Endometrium (tissue), 2 donors: ENCODE results near the gene FHOD3.
A peak's percentile ranks its signal among the peaks of the same experiment; 100 is the strongest.

Source experiments
- FAIRE-seq: peaks from 2 replicates; lab custom pipeline; 2012; peaks lifted over from hg19 to GRCh38; lab: Jason Lieb, UNC
- donor health status: control.
- donor health status: control.

FHOD3 gene

GRCh38 chr18:36595046-36595817, 297.7 kb downstream of the FHOD3 start:
- FAIRE-seq: no peak

DNA sequence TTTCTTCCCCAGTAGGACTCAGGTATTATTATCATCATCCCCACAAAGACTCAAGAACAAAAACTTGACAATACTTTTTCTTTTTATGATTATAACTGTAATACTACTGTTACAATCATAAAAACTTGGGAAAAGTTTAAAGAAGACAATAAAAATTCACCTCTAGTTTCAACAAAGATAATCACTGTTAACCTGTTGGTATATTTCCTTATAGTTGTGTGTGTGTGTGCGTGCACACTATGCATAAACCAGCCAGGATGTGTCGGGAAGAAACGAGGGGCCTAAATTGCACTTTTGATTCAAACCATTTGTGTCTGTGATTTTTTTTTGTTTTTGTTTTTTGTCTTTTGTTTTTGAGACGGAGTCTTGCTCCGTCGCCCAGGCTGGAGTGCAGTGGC, 298.3 kb downstream of the FHOD3 start:
- FAIRE-seq: no peak

GRCh38 chr18:36597636-36598035, 300.1 kb downstream of the FHOD3 start:
- FAIRE-seq: no peak

DNA sequence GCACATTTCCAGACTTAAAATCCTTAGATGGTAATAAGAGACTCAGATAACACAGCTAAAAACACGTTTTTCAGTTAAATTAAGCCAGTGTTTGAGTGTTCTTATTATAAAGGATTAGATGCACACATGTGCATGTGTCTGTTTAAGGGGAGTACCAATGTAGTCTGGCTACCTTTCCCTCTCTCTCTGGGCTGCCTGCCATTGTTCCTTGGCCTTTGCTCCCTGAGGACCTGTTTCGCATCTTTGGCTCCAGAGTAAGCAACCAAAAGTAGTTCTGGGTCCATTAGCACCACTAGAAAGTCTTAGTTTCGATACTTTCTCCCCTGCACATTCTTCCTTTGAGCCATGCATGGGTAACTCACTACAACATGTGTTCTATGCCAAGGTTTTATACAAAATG, 303.0 kb downstream of the FHOD3 start:
- FAIRE-seq: no peak

DNA sequence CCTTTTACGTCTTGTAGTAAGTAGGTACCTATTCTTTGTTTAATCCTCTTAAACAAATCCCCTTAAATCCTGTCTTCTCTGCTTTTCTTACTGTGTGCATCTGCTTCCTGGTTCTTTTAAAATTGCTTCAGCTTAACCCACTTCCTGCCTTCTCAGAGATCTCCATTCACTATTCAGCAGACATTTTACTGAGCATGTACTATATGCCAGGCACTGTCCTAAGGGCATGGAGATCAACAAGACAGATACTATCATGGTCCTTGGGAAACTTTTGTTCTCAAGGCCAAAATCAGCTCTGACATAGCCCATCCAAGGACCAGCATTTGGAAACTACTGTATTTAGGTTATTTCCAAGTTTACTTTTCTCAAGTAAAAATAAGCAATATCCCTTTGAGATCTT, 303.8 kb downstream of the FHOD3 start:
- FAIRE-seq: no peak

DNA sequence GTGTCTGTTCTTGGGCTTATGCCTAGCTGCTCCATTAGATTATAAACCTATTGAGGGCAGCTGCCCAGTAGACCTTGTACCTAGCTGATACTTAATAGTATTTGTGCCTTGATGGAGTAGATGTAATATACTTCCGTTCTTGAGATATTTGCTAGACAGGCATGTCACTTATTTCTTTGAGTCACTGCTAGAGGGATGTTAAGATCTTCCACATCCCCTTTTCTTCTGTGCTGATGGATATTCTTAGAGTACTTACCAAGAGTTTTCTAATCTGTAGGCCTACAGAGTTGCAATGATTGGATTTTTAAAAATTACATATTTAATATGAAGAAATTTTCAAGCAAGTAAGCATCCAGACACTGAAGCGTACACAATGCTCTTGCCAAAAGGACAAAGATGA, 304.6 kb downstream of the FHOD3 start:
- no peak for FAIRE-seq

DNA sequence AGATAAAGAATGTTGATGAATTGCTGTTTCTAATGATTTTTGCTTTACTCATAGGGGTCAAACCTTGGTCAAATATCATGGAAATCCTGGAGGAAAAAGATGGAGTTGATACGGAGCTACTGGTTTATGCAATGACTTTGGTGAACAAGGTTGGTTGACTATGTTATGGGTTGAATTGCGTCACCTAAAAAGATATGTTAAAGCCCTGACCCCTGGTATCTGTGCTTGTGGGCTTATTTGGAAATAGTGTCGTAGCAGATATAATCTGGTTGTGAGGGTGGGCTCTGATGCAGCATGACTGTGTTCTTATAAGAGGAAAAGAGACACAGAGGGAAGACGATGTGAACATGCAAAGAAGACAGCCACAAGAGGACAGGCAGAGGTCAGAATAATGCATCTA, 305.1 kb downstream of the FHOD3 start:
- FAIRE-seq: no peak

DNA sequence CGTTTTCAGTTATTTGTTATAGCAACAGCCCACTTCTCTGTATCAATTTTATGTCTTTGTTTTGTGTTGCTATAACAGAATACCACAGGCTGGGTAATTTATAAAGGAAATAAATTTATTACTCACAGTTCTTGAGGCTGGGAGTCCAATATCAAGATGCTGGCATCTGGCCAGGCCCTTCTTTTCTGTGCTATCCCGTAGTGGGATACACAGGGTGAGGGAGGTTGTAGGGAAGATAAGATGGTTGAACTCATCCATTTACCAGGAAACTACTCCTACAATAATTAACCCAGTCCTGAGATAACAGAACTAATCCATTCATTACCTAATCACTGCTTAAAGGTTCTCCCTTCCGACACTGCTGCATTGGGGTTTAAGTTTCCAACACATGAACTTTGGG, 310.6 kb downstream of the FHOD3 start:
- FAIRE-seq: no peak

GRCh38 chr18:36610258-36610657, 312.7 kb downstream of the FHOD3 start:
- no peak for FAIRE-seq

GRCh38 chr18:36610661-36611060, 313.1 kb downstream of the FHOD3 start:
- FAIRE-seq: no peak

DNA sequence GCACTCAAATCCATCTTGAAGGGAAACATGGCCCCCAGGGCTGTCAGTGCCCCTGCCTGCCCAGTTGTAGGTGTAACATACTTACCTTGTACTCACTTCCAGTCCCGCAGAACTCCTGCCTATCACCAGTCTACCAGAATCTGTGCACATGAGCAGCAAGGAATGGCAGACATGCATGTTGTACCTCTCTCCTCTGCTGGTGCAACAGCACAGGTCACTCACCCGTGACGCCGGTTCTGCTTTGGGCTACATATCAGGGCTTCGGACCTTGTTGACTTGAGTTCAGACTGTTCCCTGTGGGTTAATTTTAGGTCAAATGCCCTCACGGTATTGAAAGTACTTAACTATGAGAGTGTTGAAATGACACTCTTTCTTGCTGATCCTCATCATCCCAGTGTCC, 315.6 kb downstream of the FHOD3 start:
- no peak for FAIRE-seq

GRCh38 chr18:36613810-36614209, 316.3 kb downstream of the FHOD3 start:
- FAIRE-seq: no peak

DNA sequence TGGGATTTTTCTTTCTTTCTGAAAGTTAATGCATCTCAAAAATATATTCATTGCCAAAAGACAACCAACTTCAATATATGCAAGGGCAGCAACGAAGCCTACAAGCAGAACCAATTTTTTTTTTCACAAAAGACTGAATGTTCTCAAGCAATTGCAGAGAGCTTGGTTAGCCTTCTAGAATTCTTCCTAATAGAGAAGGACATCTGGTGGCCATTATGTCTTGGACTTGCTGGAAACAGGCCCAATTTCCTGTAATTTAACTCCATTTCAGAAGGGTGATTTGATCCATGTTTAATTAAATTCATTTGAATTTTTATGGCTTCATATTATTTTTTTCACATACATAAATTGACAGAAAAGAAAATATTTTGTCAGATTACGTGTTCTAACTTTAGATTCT, 323.3 kb downstream of the FHOD3 start:
- peak; percentile 84 for FAIRE-seq

DNA sequence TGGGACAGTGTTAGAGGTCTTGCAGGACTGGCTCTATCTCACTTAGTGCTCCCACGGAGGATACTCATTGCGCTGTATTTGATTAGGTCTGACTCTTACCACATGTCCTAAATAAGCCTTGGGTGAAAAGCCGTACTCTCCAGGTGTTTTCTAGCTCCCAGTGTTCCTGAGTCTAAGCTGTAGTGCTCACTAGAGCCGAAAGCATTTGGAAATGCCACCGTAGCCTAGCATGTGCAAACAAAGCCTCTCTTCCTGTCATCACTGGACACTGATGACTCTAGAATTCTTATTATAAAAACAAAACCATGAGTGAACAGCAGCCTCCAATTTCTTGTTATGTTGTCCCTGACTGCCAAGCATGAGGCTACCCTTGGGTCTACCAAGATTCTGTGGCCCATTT, 325.1 kb downstream of the FHOD3 start:
- FAIRE-seq: no peak

- FAIRE-seq: no peak
Measured at GRCh38 chr18:36623091-36623490, 325.6 kb downstream of the FHOD3 start.

DNA sequence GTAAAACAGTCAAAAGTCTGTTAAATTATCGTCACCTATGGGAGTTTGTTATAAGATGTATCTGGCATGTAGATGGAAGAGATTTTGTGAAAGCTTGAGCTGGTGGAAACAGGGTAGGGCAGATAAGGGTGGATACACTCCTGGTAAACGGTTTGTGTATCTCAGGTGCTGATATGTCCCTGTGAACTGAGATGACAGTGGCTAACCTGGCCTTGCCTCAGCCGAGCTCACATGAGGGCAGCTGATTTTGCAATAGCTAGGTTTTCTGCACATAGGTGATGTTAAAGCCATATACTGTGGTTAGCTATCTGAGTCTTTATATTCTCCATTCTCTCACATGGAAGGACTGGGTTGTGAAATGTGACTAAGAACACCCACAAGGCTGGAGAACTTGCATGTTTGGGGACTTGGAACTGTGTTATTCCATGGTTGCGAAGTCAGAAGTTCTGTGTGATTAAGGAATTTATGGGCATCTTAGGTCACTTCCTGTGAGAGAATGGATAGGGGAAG, 326.2 kb downstream of the FHOD3 start:
- FAIRE-seq: no peak

- FAIRE-seq: no peak
Measured at GRCh38 chr18:36624451-36625167, 327.1 kb downstream of the FHOD3 start.

- FAIRE-seq: no peak
Measured at GRCh38 chr18:36625386-36625785, 327.9 kb downstream of the FHOD3 start.

- FAIRE-seq: no peak
Measured at GRCh38 chr18:36627637-36628036, 330.1 kb downstream of the FHOD3 start.

DNA sequence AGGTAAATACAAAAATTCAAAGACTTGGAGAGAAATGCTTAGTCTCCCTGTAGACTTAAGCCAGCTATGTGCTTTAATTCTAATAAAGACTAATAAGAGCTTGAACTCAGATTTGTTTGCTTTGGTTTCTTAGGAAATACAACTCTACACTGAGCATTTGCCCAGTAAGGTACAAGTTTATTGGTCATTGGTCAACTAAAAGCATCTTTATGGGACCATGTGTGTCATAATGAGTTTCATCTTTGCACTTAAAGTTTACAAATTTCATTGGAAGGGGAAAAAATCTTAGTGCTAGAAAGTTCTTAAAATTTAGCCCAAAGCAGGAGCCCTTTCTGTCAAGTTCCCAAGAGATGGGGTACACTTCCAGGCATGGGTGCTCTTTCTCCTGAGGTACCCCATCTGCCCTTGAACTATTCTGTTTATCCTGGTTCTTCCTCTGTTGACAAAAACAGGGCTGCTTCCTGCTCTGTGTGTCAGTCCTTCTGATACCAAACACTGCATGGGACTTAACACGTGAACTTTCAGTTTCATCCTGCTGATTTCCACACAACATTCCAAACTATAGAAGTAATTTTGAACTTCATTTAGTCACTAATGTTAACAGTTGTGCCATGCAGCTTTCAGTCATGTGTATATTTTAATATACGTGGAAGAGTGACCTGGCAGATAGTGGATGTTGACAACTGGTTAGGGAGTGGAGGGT, 331.1 kb downstream of the FHOD3 start:
- FAIRE-seq: no peak

DNA sequence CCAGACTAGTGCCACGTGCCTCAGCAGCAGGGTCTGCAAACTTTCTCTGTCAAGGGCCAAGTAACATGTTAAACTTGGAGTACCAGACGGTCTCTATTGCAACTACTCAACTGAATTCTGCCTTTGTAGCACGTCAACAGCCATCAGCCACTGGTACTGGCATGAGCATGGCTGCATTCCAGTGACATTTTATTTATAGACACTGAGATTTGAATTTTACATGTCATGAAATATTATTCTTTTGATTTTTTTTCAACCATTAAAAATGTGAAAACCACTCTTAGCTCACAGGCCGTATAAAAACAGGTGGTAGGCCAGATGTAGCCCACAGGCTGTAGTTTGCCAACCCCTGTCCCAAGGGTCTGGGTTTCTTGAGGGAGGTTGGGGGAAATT, 331.6 kb downstream of the FHOD3 start:
- no peak for FAIRE-seq

GRCh38 chr18:36629836-36630235, 332.3 kb downstream of the FHOD3 start:
- no peak for FAIRE-seq

GRCh38 chr18:36630917-36631316, 333.4 kb downstream of the FHOD3 start:
- FAIRE-seq: no peak
